GM21786 (cell line): Measurements from ENCODE around the gene DLX4.

ENCODE experiments used
- ATAC-seq: cut with Tn5 transposase; IDR thresholded peaks from one replicate; pipeline ENCODE4 v1.9.1; 2021; ENCODE audit not compliant: unreplicated experiment

The DLX4 gene, protein sequence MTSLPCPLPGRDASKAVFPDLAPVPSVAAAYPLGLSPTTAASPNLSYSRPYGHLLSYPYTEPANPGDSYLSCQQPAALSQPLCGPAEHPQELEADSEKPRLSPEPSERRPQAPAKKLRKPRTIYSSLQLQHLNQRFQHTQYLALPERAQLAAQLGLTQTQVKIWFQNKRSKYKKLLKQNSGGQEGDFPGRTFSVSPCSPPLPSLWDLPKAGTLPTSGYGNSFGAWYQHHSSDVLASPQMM

DNA sequence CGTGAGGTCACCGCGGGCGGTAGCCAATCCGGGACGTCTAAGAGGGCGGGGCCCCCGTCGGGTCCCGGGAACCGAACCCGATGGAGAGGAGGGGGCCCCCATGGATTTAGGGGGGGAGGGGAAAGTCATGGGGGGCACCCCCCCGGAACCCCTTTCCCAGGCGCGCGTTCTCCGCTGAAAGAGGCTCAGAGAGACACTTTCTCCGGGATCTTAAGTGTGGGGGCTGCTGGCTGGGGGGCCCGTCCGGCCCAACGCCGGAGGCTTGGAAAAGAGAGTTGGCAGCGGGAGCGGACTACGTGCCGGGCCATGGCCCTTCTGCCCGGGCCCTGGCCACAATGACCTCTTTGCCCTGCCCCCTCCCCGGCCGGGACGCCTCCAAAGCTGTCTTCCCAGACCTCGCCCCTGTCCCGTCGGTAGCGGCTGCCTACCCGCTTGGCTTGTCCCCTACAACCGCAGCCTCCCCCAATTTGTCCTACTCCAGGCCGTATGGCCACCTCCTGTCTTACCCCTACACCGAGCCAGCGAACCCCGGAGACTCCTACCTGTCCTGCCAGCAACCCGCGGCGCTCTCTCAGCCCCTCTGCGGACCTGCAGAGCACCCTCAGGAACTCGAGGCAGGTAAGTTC, at the start of gene DLX4:
TSS of gene DLX4 (plus strand) at position 57 of the 626 bp plus-strand sequence. CDS start at position 336, 279 bp downstream.
- no peak for ATAC-seq

DNA sequence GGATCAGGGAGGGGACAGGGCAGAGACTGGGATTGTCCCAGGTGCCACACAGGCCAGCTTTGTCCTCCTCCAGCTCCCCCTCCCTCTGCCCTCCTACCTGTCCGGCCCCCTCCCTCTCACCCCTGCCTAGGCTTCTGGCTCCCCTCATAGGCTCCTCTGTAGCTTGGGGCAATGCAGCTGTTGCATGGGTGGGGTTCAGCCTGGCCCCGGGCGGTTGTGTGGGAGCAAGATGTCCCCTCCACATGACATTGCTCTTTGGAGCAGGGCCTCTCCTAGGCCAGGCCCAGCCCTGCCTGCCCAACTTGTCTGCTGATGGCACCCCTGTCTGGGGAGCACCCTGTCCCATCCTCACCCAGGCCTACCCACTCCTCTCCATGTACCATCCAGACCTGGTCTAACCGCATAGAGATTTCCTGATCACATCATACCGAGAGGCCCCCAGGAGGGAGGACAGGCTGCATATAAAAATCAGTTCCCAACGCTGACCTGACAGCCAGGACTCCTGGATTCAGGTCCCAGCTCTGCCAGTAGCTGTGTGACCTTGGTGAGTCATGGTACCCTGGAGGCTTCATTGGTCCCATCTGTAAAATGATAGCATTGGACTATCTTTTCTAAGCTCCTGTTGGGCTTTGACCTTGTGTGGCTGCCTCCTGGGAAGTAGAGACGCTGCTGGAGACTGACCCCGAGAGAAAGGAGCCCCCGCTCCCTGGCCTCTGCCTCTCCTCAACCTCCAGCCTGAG, 48.8 kb upstream of the DLX4 start:
- ATAC-seq = no peak

DNA sequence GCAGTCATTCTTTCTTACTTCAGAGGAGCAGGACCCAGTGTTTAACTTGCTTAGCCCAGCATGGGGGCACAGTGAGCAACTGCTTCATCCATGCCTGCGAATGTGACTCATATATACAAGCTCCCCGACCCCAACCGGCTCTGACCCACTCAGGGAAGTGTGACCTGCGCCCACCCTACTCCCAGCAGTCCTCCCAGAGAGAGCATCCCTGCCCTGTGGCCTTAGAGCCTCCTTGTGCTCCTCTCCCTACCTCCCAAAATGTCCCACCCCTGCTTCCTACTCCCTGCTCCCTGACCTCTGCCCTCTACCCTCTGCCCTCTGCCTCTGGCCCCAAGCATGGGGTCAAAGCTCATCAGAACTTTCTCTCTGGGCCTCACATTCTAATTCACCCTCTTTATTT, 46.9 kb upstream of the DLX4 start:
- no peak for ATAC-seq

DNA sequence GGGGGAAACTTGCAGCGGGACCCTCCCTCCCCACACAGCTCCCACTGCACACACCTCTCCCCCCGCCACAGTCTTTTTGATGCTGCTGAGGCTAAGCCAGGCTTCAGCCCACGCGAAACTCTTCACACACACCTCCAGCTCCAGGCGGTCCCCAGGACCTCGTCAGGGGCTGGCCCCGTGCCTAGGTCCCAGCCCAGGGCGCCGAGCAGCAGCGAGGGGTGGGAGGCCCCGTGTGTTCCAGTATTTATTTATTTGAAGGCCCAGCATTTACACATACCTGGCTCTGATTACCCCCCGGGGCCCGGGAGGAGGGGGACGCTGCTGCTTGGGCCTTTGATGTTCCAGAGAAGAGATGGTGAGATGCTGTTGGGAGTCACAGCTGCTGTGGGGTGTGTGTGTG, 44.9 kb upstream of the DLX4 start:
- no peak for ATAC-seq

DNA sequence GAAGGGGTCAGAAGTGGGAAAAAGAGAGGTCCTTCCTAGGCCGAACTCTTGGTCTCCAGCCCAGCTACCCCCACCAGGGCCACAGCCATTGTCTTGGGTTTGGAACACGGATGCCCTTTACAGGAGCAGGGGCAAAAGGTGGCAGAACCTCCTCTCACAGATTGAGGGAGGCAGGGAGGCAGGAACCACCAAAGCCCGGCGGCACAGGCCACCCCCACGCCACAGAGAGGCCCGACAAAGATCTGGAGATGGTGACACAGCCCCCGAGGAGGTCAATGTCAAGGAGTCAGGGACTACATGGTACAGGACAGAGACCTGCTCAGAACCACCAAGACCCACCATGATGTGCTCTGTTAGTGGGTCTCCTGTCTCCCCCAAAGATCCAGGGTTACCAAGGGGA, 44.4 kb upstream of the DLX4 start:
- ATAC-seq = no peak

DNA sequence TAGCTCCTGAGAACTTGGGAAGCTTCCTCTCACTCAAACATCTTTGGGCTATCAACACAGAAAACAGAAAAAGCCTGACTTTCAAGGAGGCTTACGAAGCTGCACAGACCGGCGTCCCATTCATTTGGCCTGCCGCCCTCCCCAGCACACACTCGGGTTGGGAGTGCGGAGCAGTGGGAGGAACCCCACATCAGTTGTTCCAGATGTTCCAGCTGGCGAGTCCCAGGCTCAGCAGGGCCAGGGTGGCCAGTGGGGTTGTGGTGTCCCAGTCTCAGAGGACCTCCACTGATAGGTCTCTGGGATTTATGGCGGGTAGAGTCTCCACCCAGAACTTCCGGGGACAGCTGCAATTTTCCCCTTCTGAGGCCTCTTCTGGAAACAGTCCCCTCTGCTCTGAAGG, 43.1 kb upstream of the DLX4 start:
- ATAC-seq = no peak

DNA sequence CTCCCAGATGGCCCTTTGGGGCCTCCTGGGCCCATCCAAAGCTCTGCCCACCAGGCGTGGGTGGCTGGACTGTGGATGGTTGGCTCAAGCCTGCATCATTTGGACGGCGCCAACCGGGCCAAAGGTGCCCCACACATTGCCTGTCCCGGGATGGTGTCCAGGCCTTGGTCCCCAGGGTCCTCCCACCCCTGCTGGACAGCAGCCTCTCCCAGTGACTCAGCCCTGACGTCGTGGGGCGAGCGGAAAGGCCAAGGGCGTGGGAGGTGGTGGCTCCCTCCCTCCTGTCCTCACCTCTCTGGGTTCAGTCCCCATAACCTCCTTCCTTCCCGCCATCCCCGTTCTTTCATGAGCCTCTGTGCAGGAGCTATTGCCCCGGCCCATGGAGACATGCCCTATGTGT, 42.1 kb upstream of the DLX4 start:
- ATAC-seq = no peak

DNA sequence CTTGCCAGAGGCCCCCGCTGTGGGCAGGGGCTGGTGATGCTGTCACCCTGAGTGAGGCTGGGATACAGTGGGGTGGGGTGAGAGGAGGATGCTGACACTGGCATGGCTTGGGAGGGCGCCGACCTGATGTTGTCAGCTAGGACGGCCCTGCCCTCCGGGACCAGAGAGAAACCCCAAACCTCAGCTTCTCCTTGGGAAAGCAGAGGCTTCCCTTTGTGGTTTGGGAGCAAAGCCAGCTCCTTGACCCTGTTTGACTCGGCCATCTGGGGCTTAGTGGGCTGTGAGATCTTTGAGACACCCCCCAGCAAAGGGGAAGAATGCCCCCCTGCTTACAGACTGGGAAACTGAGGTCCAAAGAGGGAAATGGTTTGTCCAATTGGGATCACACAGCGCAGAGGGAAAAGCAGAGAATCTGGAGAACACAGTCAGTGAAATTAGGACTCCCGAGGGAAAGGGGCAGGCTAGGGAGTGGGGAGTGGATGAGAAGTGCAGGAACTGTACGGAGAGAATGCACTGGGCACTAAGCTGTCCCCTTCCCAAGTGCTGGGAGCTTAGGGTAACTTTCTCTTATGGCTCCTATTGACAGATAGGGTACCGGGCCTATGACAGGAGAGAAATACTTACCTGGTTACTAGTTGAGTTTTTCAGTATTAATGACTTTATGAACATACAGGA, 40.7 kb upstream of the DLX4 start:
- ATAC-seq = no peak

DNA sequence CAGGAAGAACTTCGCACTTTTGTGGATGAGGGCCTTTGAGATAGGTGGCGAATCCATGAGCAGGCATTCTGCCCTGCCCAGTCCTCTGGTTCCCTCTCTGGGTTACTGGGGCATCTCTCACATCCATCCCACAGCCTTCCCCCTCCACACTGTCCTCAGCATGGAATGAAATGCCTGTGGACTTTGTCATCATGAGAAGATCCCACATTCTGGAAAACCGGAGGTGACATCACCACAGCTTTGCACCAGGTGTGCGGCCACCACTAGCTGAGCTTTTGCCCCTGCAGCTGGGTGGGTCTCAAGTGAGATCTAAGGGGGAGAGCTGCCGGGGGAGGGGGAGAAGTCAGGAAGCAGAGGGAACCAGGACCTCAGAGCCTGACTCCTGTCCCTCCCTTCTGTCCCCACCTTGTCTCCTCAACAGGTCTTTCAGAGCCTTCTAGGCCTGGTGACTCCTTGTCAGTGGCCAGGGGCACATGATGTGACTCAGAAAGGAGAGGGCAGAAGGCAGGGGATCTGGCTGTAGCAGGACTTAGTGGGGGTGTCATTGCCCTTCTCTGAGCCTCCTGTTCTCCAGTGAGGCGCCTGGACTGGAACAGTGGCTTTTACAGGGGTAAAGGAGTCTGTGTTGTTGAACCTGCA, 40.0 kb upstream of the DLX4 start:
- ATAC-seq = no peak

DNA sequence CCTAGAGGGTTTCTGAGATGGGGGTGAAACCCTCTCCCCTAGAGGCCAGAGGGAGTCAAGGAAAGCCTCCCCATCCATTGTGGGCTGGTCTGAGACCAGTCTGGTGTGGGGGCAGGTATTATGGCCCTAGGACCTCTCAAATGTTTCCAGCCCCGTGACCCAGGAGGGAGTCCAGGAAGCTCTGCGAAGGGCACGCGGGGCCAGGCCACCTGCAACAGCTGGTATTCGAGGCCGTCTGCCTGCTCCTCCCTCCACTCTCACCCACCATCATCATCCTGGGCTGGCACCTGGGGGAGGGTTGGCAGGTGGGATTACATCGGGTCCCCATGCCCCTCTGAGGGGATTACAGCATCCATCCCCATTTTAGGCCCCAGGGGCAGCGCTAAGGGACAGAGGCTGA, 38.1 kb upstream of the DLX4 start:
- no peak for ATAC-seq

DNA sequence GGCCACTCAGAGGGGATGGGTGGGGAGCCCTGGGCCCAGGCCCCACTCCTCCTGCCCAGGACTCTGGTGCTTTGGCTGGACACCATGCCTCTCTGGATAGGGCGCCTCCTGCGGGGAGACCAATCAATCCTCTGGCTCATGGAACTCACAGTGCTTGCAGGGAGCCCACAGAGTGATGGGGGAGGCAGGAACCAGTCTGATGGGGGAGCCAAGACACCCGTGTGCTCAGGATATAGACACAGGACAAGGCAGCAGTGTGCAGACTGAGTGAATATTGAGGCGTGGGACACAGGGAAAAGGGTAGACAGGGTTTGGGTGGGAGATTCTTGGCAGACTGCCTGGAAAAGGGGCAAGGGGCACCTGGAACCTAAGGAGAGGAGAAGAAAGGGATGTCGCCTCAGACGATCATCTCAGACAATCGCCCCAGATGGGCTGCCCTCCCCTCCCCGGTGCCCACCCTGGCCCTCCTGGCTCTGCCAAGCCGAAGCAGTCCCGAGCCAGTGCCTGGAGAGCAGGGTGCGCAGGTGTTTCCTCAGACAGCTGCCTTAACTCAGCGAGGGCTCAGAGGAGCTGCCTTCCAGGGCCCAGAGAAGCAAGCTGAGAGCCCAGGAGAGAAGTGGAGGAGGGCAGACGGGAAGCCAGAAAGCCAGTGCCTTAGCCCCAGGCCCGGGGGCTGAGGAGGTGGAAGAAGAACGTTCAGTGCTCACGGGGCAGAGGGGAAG, 37.4 kb upstream of the DLX4 start:
- ATAC-seq = no peak

DNA sequence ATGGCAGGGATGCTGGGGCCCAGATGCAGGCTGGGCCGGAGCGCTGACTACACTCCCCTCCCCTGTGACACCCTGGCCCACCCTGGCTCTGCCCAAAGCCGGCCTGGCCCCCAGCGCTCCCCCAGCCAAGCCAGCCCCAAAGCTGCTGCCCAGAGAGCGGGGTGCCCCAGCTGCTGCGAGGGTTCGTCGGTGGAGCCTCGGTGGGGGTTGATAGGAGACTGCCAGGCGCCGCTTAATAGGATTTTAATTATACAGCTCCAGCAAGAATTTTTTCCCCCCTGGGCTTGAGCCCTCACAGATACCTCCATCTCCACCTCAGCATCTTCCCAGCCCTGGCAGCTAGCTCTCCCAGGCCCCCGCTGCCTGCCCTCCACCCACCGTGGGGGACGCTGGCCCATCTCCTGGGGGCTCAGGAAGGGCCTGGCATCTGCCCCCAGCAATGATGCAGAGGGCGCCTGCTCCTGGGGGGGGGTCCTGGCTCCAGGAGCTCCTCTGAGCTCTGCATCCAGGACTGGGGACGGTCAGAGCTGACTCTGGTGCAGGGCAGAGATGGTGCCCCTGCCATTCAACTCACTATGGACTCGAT, 36.8 kb upstream of the DLX4 start:
- ATAC-seq = no peak

DNA sequence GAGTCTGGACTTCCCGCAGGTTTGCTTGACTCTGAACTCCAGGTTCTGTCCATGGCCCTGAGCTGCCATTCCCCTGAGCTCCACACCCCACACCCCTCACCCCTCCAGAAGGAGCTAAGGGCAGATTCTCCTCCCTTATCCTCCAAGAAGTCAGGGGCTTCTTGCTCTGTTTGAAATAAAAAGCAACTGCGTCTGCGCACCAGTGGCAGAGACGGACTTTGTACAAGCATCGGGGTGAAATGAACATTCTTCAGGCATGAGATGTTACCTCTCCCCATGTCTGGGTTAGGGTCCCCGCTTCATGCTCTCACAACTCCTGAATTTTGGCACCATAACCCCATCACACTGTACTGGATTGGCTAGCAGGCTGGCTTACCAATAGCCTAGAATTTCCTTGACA, 36.1 kb upstream of the DLX4 start:
- ATAC-seq = no peak

DNA sequence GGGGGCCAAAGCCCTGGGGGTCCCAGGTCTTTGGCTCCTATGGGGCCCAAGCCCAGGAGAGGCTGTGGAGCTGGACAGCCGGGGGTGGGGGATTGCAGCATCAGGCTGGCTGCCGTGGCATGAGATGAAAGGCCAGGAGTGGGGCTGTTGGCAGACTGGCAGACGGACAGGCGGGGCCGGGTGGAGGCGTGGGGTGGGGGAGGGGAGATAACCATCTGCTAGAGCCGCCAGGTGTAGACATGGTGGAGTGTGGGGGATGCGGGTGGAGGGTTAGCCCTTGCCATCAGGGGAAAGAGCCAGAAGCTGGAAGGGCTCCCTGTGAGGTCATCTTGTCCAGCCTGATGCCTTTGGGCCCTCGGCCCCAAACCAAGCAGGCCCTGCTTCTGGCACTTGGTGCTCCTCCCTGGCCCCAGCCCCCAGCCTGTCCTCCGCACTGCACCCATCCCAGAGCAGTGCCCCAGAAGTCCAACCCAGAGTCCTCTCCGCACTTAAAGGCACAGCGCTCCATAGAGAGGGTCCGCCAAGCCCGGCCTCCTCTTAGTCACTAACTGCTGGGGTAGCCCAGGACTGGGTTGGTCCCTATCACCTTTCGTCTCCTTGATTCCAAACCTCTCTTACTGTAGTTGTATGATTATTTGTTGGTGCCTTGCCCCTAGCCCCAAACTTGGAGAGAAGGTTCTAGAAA, 33.3 kb upstream of the DLX4 start:
- ATAC-seq = no peak

DNA sequence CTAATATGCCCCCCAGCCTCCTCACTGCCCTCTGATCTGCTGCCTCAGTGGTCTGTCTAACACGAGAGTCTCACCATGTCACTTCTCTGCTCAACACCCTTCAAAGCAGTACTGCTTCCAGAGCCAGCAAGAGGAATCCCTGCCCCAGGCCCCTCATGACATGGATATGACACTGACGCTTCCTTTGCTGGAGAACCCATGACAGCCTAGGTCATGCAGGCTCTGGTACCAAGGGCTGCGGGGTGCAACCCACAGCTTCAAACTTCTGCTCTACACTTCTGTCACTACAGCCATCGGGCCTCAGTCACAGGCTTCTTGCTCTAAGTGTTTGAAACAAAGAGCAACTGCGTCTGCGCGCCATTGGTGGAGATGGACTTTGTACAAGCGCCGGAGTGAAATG, 32.6 kb upstream of the DLX4 start:
- no peak for ATAC-seq

DNA sequence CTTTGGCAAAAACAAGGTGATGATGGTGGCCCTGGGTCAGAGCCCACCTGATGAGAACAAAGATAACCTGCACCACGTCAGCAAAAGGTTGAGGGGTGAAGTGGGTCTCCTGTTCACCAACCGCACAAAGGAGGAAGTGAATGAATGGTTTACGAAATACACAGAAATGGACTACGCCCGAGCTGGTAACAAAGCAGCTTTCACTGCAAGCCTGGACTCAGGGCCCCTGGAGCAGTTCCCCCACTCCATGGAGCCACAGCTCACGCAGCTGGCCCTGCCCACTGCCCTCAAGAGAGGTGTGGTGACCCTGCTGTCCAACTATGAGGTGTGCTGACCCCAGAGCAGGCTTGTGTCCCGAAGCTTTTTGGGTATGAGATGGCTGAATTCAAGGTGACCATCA, 29.7 kb upstream of the DLX4 start:
- no peak for ATAC-seq

DNA sequence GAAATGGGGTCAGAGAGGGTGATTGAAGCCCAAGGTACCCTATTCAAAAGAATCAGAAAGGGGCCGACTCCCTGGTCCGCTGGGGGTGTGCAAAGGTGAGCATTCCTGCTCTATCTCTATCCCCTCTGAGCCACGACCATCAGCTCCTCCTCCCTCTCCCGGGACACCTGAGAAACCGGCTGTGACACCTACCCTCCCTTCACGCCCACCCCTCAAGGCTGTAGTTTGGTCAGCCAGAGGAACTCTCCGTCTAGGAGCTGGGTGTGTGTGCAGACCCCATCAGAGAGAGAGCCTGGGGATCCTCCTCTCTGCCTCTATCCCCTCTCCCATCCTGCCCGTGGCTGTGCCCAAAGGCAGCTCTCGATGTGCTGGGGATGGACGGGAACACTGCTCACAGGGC, 27.6 kb upstream of the DLX4 start:
- no peak for ATAC-seq

DNA sequence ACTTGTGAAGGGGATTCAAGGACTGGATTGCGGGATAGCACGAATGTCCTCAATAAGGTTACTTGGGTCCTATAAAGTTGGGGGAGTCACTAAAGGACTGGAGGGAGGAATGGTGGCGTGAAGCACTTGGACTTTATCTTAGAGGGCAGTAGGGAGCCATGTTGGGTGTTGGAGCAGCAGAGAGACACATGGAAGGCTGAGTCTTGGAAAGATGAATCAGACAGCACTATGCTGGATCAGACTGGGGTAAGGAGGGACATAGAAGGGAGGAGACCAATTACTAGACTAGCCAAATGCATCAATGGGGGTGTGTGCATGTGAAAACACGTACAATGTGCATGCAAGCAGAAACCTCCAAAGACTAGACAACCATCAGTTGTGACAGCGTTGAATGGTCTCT, 26.0 kb upstream of the DLX4 start:
- no peak for ATAC-seq

DNA sequence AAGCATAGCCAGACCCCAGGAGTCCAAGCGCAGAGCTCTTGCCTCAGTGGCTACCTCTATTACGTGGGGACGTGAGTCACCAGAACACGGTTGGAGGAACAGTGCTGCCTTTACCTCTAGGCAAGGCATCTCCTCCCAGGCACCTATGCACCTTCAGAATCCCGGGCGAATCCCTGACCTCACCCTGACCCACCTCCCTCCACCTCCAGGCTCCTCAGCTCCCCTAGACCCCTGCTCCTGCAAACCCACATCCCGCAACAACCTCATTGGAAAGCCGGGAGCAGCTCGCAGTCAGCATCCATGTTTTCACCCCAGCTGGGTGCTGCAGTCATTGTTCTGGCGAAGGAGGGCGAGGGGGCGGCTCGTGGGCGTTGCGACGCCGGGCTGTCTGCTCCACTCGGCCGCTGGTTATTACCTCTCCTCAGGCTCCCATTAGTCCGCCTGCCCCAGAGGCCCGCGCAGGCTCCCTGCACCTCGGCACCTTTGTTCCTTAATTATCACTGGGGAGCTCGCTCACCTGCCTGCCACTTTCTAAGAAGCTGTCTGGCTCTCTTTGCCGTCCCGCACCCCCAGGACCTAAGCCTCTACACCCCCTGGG, 24.6 kb upstream of the DLX4 start:
- ATAC-seq = no peak
